SU-DHL-6 (cell line): Measurements from ENCODE around the gene ACVR1.

ENCODE experiments used
- EZH2phosphoT487 ChIP-seq: fragments of 200-600 bp; sonication (generic), shearing (Covaris generic); conservative IDR thresholded peaks from 2 replicates; pipeline ENCODE4 v1.6.1; 2018; ENCODE audit warnings: mild to moderate bottlenecking, antibody characterized with exemption, low read length, moderate library complexity, mixed read lengths
- TF ChIP-seq, protein P1 (sequence below): fragments of 200-600 bp; sonication (generic); IDR thresholded peaks from one replicate; pipeline ENCODE4 v1.5.1; 2017; ENCODE audit warnings: antibody characterized with exemption, mild to moderate bottlenecking, low read length, moderate library complexity; ENCODE audit not compliant: insufficient read depth, poor library complexity, severe bottlenecking

DNA sequence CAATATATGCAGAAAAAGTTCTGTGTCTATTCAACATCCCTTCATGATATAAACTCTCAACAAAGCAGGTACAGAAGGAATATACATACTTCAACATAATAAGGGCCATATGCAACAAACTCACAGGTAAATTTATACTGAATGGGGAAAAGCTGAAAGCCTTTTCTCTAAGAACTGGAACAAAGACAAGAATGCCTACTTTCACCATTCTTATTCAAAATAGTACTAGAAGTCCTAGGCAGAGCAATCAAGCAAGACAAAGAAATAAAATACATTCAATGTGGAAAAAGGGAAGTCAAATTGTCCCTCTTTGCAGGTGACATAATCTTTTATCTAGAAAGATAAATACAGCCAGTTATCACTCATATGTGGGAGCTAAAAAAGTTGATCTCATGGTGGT lies 116.3 kb downstream of the ACVR1 start:
- no peak for TF ChIP-seq EZH2phosphoT487
- TF ChIP-seq, protein P1, sequence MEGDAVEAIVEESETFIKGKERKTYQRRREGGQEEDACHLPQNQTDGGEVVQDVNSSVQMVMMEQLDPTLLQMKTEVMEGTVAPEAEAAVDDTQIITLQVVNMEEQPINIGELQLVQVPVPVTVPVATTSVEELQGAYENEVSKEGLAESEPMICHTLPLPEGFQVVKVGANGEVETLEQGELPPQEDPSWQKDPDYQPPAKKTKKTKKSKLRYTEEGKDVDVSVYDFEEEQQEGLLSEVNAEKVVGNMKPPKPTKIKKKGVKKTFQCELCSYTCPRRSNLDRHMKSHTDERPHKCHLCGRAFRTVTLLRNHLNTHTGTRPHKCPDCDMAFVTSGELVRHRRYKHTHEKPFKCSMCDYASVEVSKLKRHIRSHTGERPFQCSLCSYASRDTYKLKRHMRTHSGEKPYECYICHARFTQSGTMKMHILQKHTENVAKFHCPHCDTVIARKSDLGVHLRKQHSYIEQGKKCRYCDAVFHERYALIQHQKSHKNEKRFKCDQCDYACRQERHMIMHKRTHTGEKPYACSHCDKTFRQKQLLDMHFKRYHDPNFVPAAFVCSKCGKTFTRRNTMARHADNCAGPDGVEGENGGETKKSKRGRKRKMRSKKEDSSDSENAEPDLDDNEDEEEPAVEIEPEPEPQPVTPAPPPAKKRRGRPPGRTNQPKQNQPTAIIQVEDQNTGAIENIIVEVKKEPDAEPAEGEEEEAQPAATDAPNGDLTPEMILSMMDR = no peak
